Stimulated activated CD8-positive, alpha-beta memory T cell treated with anti-CD3 and anti-CD28 coated beads, Interleukin-7, amount 100 ng/mL, for 24 hours (primary cell): ENCODE data around the gene SPP2.

Experiments
- DNase-seq: peaks from one replicate; pipeline ENCODE4 v3.0.0-alpha.2; 2020; ENCODE audit warnings: low read depth

The SPP2 gene

DNA sequence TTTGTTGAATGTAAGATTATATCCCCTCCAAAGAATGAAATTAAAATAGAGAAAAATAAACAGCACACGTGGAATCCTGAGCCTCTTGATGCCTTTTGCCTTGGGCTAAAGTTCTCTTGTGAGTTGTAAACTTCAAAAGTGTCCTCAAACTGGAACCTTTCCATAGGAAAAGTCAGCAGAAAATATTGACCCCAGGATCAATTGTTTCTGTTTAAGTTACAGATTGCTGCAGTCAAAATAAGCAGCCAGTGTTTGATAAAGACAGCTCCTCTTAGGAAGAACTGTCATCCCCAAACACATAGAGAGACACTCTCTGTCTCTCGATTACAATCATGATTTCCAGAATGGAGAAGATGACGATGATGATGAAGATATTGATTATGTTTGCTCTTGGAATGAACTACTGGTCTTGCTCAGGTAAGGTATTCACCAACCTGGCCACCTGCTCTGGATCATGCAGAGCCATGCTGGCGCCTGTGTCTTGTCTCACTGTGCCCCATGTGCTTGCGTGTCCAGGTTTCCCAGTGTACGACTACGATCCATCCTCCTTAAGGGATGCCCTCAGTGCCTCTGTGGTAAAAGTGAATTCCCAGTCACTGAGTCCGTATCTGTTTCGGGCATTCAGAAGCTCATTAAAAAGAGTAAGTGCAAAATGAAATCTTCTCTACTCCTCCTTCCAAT, at the start of gene SPP2:
Gene SPP2 (plus strand): TSS at position 248 of the 681 bp plus-strand sequence. CDS start 85 bp downstream, at position 333.
- DNase-seq, result no peak

DNA sequence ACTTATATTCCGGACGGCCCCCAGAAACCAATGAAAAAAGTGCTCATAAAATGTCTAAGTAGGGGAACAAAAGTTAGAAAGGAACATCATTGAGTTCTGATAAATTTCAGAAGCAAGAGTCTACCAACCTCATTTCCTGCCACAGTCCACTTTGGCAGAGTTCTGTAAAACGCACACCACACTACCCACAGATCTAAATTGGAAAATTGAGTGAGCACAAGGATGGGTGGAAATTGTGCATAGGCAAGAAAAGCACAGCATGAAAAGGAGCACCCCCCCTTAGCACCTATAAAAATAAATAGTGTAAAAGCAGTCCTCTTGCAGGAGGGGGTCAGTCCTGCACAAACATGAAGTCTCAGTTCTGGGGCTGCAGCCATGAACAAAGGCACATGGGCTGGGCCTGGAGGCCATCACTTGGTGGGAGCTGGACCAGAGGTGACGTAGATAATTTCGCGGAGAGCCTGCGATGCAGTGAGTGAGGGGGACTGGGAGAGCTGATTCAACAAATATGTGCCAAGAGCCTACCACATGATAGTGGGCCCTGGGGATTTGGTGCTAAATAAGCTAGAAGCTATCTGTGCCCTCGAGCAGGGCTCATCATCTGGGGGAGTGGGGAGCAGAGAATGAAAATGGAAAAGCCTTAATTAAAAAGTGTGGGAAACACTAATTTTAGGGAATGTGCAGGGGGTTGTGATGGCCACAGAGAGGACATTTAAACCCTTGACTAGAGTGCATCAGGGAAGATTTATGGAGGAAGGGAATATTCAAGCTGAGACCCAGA, 48.9 kb upstream of the SPP2 start:
- DNase-seq, result no peak

DNA sequence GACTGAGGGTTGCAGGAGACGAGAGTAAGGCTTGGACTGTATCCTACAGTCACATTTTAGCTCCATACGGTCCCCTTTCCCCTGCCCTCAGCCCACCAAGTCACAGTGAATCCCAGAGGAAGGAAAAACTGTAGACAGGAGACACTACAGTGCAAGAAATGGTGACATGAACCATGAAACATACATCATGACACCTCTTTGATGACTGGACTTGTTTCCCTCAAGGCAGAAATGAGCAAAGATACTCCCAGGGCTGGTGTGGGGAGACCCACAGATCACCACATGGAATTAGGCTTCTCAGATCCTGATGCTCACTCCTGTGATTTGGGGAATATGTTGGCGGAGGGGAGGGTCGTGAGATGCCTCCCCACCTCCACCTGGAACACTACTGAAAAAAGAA, 48.2 kb upstream of the SPP2 start:
- DNase-seq, result no peak

GRCh38 chr2:234003972-234004617, 46.4 kb upstream of the SPP2 start:
- no peak for DNase-seq

GRCh38 chr2:234005126-234005525, 45.4 kb upstream of the SPP2 start:
- no peak for DNase-seq

- DNase-seq, result no peak
Measured at GRCh38 chr2:234006501-234006900, 44.0 kb upstream of the SPP2 start.

- no peak for DNase-seq
Measured at GRCh38 chr2:234014427-234014826, 36.1 kb upstream of the SPP2 start.

DNA sequence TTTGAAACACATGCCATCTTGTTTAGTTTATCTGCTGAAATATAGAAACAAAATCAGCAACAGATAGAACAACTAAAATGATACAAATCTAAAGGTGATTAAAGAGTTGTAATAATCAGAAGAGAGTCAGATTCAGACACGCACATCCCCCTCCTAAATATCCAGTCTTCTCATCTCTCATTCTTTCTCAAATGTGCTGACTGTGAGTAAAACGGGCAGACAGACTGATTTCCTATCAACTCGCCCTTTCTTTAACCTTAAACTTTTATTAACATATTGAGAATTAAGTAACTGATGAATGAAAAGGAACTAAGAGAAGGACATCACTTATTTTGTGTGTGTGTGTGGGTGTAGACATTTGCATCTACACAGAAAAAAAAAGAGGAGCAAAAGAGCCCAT, 34.6 kb upstream of the SPP2 start:
- no peak for DNase-seq

DNA sequence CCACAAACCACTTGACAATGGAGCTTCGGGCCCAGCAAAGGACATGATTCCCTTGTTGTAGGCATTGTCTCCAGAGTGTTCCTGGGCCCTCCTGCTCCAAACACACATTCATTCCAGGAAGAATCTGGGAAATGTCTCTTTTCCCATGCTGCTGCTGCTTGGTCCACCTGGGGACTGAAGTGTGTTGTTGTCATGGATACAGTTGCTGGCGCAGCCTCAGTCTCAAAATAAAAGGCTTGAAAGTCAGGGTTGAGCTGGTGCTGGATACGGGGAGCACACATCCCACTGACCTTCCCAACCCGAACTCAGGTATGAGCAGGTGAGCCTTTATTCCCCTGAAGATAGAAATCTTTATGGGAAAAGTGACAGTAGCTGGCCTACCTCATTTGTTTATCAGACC, 30.6 kb upstream of the SPP2 start:
- DNase-seq, result no peak

- DNase-seq, result no peak
Measured at GRCh38 chr2:234020332-234020731, 30.2 kb upstream of the SPP2 start.

DNA sequence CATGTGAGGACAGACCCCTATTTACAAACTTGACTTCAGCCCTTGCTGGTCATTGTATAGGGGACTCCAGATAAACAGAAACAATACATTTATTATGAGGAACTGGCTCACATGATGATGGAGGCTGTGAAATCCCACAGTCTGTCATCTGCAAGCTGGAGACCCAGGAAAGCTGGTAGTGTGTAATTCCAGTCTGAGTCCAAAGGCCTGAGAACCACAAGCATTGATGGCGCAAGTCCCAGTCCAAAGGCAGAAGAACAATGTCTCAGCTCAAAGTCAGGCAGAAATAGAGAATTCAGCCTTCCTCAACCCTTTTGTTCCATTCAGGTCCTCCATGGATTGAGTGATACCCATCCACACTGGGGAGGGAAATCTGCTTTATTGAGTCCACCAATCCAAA, 28.1 kb upstream of the SPP2 start:
- DNase-seq, result no peak

DNA sequence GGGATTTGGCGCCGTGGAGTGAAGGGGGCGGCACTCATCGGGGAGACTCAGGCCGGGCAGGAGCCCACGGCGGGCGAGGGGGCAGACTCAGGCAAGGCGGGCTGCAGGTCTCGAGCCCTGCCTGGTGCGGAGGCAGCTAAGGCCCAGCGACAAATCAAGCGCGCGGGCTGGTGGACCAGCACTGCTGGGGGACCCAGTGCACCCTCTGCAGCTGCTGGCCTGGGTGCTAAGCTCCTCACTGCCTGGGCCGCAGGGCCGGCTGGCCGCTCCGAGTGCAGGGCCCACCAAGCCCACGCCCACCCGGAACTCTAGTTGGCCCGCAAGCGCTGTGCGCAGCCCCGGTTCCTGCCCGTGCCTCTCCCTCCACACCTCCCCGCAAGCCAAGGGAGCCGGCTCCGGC, 26.2 kb upstream of the SPP2 start:
- no peak for DNase-seq

GRCh38 chr2:234025466-234025865, 25.0 kb upstream of the SPP2 start:
- no peak for DNase-seq

- no peak for DNase-seq
Measured at GRCh38 chr2:234025891-234026401, 24.6 kb upstream of the SPP2 start.

GRCh38 chr2:234026693-234027254, 23.7 kb upstream of the SPP2 start:
- no peak for DNase-seq

- no peak for DNase-seq
Measured at GRCh38 chr2:234027641-234028040, 22.9 kb upstream of the SPP2 start.

GRCh38 chr2:234029150-234029733, 21.3 kb upstream of the SPP2 start:
- DNase-seq, result no peak

GRCh38 chr2:234031207-234031606, 19.3 kb upstream of the SPP2 start:
- no peak for DNase-seq

DNA sequence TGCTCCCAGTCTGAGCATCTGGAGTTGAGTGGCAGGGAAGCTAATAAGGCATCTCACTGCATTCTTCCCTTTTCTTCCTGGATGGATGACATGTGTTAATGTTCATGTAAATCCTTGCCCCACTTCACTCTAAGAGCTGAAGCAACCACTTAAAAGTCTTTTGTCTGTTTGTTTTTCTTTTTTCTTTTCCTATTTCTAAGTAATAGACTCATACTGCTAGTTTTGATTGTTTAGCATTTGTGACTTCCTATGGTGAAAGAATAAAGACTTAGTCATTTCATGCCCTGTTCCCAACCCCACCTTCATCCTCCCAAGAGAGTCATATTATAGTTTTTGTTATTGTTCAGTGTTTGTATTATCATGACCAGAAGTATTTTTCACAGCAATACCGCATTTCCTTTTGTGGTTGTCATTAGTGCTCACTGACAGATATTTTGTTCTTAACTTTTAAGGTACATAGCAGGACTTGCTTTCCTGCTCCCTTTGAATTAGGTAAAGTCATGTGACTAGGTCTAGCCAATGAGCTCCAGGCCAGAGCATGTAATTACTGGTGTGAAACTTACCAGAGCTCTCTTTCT, 18.1 kb upstream of the SPP2 start:
- no peak for DNase-seq

DNA sequence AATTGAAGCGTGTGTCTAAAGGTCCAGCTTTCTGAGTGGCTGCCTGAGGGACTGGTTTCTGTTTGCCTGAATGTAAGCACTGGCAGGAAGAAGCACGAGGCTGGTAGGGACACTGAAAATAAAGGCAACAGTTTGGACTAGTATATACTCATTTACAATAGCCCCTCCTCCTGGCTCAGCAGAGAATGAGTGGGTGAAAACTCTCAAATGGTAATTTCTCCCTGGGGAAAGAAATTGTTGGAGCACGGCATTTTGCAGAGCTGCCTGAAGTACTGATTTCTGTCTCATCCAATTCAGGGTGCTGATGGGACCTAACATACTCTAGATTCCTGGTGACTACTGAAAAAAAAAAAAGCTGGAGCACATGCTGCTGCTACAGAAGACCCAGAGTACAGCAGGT, 17.3 kb upstream of the SPP2 start:
- DNase-seq, result no peak

GRCh38 chr2:234033885-234034284, 16.6 kb upstream of the SPP2 start:
- DNase-seq, result no peak
